Liver (tissue), 9 donors: ENCODE data around the gene SECTM1. TPM values are rescaled to one million over a fixed set of nuclear protein-coding genes. Genes with fewer than 3 reads are reported as not detected.

Experiments used
- DNase-seq: peaks from one replicate; pipeline ENCODE4 v3.0.0-alpha.2; 2017; ENCODE audit warnings: low spot score
- H3K27ac ChIP-seq, 2 donors: one replicate each; pipeline ENCODE4 v1.7.0; 2013; ENCODE audit warnings: inconsistent platforms in 2 of 2, low read length in 2 of 2, control low read depth in 1 of 2, low read depth in 1 of 2, mild to moderate bottlenecking in 1 of 2
- H3K27me3 ChIP-seq, 4 donors: one replicate each; pipeline versions ENCODE4 v1.6.1 to v1.7.0; 2013; ENCODE audit warnings: low read length in 3 of 4, inconsistent platforms in 1 of 4, mild to moderate bottlenecking in 1 of 4, moderate library complexity in 1 of 4; ENCODE audit not compliant: control insufficient read depth in 4 of 4, insufficient read depth in 4 of 4
- H3K36me3 ChIP-seq, 4 donors: one replicate each; pipeline versions ENCODE4 v1.6.1 to v1.7.0; 2013; ENCODE audit warnings: low read length in 3 of 4, mild to moderate bottlenecking in 3 of 4, low read depth in 1 of 4, moderate library complexity in 1 of 4; ENCODE audit not compliant: control insufficient read depth in 4 of 4, insufficient read depth in 3 of 4
- H3K4me1 ChIP-seq, 4 donors: one replicate each; pipeline versions ENCODE4 v1.6.1 to v1.7.0; 2013; ENCODE audit warnings: low read length in 3 of 4, mild to moderate bottlenecking in 3 of 4, moderate library complexity in 1 of 4; ENCODE audit not compliant: control insufficient read depth in 4 of 4, insufficient read depth in 4 of 4
- H3K4me3 ChIP-seq, 3 donors: one replicate each; pipeline versions ENCODE4 v1.6.1 to v1.7.0; 2013; ENCODE audit warnings: low read length in 3 of 3, control low read depth in 1 of 3, low read depth in 1 of 3, mild to moderate bottlenecking in 1 of 3
- H3K9ac ChIP-seq, 2 donors: one replicate each; pipeline ENCODE4 v1.7.0; 2013; ENCODE audit warnings: low read length in 2 of 2, mild to moderate bottlenecking in 2 of 2, moderate library complexity in 2 of 2, control low read depth in 1 of 2, low read depth in 1 of 2
- H3K9me3 ChIP-seq, 4 donors: one replicate each; pipeline versions ENCODE4 v1.6.1 to v1.7.0; 2013; ENCODE audit warnings: low read length in 3 of 4; ENCODE audit not compliant: control insufficient read depth in 4 of 4
- ATF3 ChIP-seq: IDR thresholded peaks from 2 replicates; pipeline ENCODE4 v1.6.1; 2016; ENCODE audit warnings: antibody characterized with exemption
- EGR1 ChIP-seq, 2 donors: IDR thresholded peaks; 2 replicates each; pipeline ENCODE4 v1.6.1; 2016 to 2018; ENCODE audit warnings: antibody characterized with exemption in 2 of 2, low read depth in 2 of 2
- FOXA2 ChIP-seq: IDR thresholded peaks from 2 replicates; pipeline ENCODE4 v1.6.1; 2016; ENCODE audit warnings: antibody characterized with exemption
- HNF4G ChIP-seq: IDR thresholded peaks from 2 replicates; pipeline ENCODE4 v1.6.1; 2016; ENCODE audit warnings: antibody characterized with exemption
- JUND ChIP-seq, 2 donors: IDR thresholded peaks; 2 replicates each; pipeline ENCODE4 v1.6.1; 2016; ENCODE audit warnings: antibody characterized with exemption in 2 of 2
- MAX ChIP-seq: IDR thresholded peaks from 2 replicates; pipeline ENCODE4 v1.6.1; 2016; ENCODE audit warnings: antibody characterized with exemption
- NR2F2 ChIP-seq: IDR thresholded peaks from 2 replicates; pipeline ENCODE4 v1.6.1; 2016; ENCODE audit warnings: antibody characterized with exemption
- RXRA ChIP-seq, 2 donors: IDR thresholded peaks; 2 replicates each; pipeline ENCODE4 v1.6.1; 2017 to 2018; ENCODE audit warnings: antibody characterized with exemption in 2 of 2, mild to moderate bottlenecking in 1 of 2
- SP1 ChIP-seq: IDR thresholded peaks from 2 replicates; pipeline ENCODE4 v1.6.1; 2018; ENCODE audit warnings: antibody characterized with exemption, mild to moderate bottlenecking
- TAF1 ChIP-seq: conservative IDR thresholded peaks from 2 replicates; pipeline ENCODE4 v1.6.1; 2016; ENCODE audit warnings: antibody characterized with exemption, mild to moderate bottlenecking
- YY1 ChIP-seq: IDR thresholded peaks from 2 replicates; pipeline ENCODE4 v1.6.1; 2016; ENCODE audit warnings: antibody characterized with exemption, mild to moderate bottlenecking
- ZBTB33 ChIP-seq: IDR thresholded peaks from 2 replicates; pipeline ENCODE4 v1.6.1; 2016; ENCODE audit warnings: antibody characterized with exemption
- WGBS: extraction: QIAGEN DNeasy Blood & Tissue Kit; methylation state at CpG from one replicate; pipeline ENCODE4 v1.1.7; 2013; 5-methylcytosine and 5-hydroxymethylcytosine counted together
- polyA plus RNA-seq, 2 donors: library from polyadenylated mRNA; stranded (reverse) in 1 of 2; unstranded in 1 of 2; fragments of 200-250 nt in 1 of 2; fragments of >200 nt in 1 of 2; fragmentation: Nextera tagmentation in 1 of 2; extraction: Ambion mirVana in 1 of 2; gene quantifications; one replicate each; pipeline versions ENCODE4 v1.2.1 to v1.2.3, GENCODE V29; 2013 to 2015
- total RNA-seq, 2 donors: library from RNA; depleted of rRNA; stranded (reverse); fragments of >200 nt; gene quantifications; one replicate each; pipeline ENCODE4 v1.2.3, GENCODE V29; 2014
- donor health status: healthy.
- donor health status: healthy.
- donor health status: healthy.
- donor health status: healthy.
- donor health status: healthy.

Gene SECTM1
- total and polyA plus RNA-seq, 4 donors, result 1.3 to 14.2 (median 4.6) TPM

GRCh38 chr17:82271401-82271800 lies 62.2 kb downstream of the SECTM1 start:
- H3K27me3 ChIP-seq, result no peaks in the 10 kb centered on the region
- H3K9me3 ChIP-seq, result no peaks in the 10 kb centered on the region
- 78% methylated on average over 6 of the region's 6 CpGs for WGBS
- H3K36me3 ChIP-seq, result peaks cover 0 to 9% (median under 1%) of the 10 kb centered on the region in 4 donors
- H3K4me1 ChIP-seq, result peaks cover 22 to 66% (median 55%) of the 10 kb centered on the region in 4 donors
- H3K9ac ChIP-seq, result no peak overlapping the region
- no peak overlapping the region for H3K4me3 ChIP-seq
- TF ChIP-seq YY1 (no peak), ZBTB33 (no peak), JUND (IDR thresholded peaks at IDR 0.05) (no peak), ATF3 (no peak), TAF1 (no peak), HNF4G (no peak), EGR1 (IDR thresholded peaks at IDR 0.05; ENCODE audit: low read depth in 2 of 2) (no peak), NR2F2 (no peak), MAX (no peak), RXRA (IDR thresholded peaks at IDR 0.05) (no peak), FOXA2 (no peak), SP1 (no peak)
- DNase-seq, result no peak
- peak overlapping the region in 1 of 2 donors; percentile 3 for H3K27ac ChIP-seq

Other genes starting within 250 kb of the SECTM1 start
- 100 to 1,000 TPM; 184 to 229 TPM for gene FASN, start 235.5 kb downstream of the SECTM1 start, total RNA-seq
- 10 to 100 TPM; 53.1 to 75.3 TPM for gene FASN, start 235.5 kb downstream of the SECTM1 start, polyA plus RNA-seq
- gene CCDC57, start 120.9 kb downstream of the SECTM1 start, total RNA-seq, result 10 to 100 TPM in 1 of 2 donors, 1 to 10 TPM in 1; 5.4 to 13.6 TPM
- 10 to 100 TPM in 1 of 2 donors, 1 to 10 TPM in 1; 9.8 to 19.1 TPM for gene CCDC57, start 120.9 kb downstream of the SECTM1 start, polyA plus RNA-seq
- gene SLC16A3, start 104.7 kb downstream of the SECTM1 start, total RNA-seq, result 10 to 100 TPM in 1 of 2 donors, 1 to 10 TPM in 1; 9.2 to 10.5 TPM
- gene SLC16A3, start 104.7 kb downstream of the SECTM1 start, polyA plus RNA-seq, result 1 to 10 TPM; 1.1 to 8.4 TPM
- 10 to 100 TPM; 22.0 to 49.0 TPM for gene CSNK1D, start 60.1 kb downstream of the SECTM1 start, total RNA-seq
- gene CSNK1D, start 60.1 kb downstream of the SECTM1 start, polyA plus RNA-seq, result 10 to 100 TPM; 29.0 to 39.3 TPM
- gene CD7, start 16.2 kb downstream of the SECTM1 start, total RNA-seq, result 1 to 10 TPM; 1.4 to 1.5 TPM
- gene CD7, start 16.2 kb downstream of the SECTM1 start, polyA plus RNA-seq, result 1 to 10 TPM; 1.0 to 1.4 TPM
- under 1 TPM in 1 of 2 donors, not detected in 1; 0.14 TPM for gene TEX19, start 25.5 kb upstream of the SECTM1 start, total RNA-seq
- not detected for gene TEX19, start 25.5 kb upstream of the SECTM1 start, polyA plus RNA-seq
- not detected for gene UTS2R, start 38.0 kb upstream of the SECTM1 start, total RNA-seq
- not detected for gene UTS2R, start 38.0 kb upstream of the SECTM1 start, polyA plus RNA-seq
- 10 to 100 TPM in 1 of 2 donors, 1 to 10 TPM in 1; 9.7 to 19.9 TPM for gene HEXD, start 84.6 kb upstream of the SECTM1 start, total RNA-seq
- 10 to 100 TPM in 1 of 2 donors, 1 to 10 TPM in 1; 5.6 to 14.7 TPM for gene HEXD, start 84.6 kb upstream of the SECTM1 start, polyA plus RNA-seq
- gene OGFOD3, start 84.8 kb upstream of the SECTM1 start, total RNA-seq, result 10 to 100 TPM; 16.1 to 23.2 TPM
- gene OGFOD3, start 84.8 kb upstream of the SECTM1 start, polyA plus RNA-seq, result 10 to 100 TPM; 15.0 to 20.9 TPM
- gene CYBC1, start 117.0 kb upstream of the SECTM1 start, total RNA-seq, result 10 to 100 TPM; 25.9 to 44.0 TPM
- gene CYBC1, start 117.0 kb upstream of the SECTM1 start, polyA plus RNA-seq, result 10 to 100 TPM; 23.2 to 45.6 TPM
- 10 to 100 TPM; 24.8 to 87.5 TPM for gene NARF, start 125.0 kb upstream of the SECTM1 start, total RNA-seq
- 10 to 100 TPM; 19.8 to 27.6 TPM for gene NARF, start 125.0 kb upstream of the SECTM1 start, polyA plus RNA-seq
- 10 to 100 TPM; 13.4 to 16.2 TPM for gene FOXK2, start 186.0 kb upstream of the SECTM1 start, total RNA-seq
- gene FOXK2, start 186.0 kb upstream of the SECTM1 start, polyA plus RNA-seq, result 1 to 10 TPM; 3.1 to 8.3 TPM